HG03442 (cell line): Measurements from ENCODE around the gene SPOCK1.
"Not testable (repeated sequence)": the region's sequence is repeated elsewhere in the genome, so short reads cannot be mapped to it uniquely, and the experiment has no call there.

Source experiments
- ATAC-seq: cut with Tn5 transposase; IDR thresholded peaks from one replicate; pipeline ENCODE4 v1.9.1; 2021; ENCODE audit warnings: mild to moderate bottlenecking, moderate library complexity; ENCODE audit not compliant: unreplicated experiment

SPOCK1 gene

GRCh38 chr5:137498736-137499505 is at the start of gene SPOCK1:
Gene SPOCK1, minus strand, starts transcription at chr5:137499326.
- ATAC-seq: peak; percentile 90

- no peak for ATAC-seq
Measured at GRCh38 chr5:137545956-137546355, 46.8 kb upstream of the SPOCK1 start.

DNA sequence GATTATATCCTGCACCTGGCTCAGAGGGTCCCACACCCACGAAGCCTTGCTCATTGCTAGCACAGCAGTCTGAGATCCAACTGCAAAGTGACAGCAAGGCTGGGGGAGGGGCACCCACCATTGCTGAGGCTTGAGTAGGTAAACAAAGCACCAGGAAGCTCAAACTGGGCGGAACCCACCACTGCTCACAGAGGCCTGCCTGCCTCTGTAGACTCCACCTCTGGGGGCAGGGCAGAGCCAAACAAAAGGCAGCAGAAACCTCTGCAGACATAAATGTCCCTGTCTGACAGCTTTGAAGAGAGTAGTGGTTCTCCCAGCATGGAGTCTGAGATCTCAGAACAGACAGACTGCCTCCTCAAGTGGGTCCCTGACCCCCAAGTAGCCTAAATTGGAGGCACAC is 36.3 kb upstream of the SPOCK1 start:
- not testable (repeated sequence) for ATAC-seq

GRCh38 chr5:137533963-137534362 is 34.8 kb upstream of the SPOCK1 start:
- no peak for ATAC-seq

GRCh38 chr5:137531266-137531665 is 32.1 kb upstream of the SPOCK1 start:
- ATAC-seq: no peak

DNA sequence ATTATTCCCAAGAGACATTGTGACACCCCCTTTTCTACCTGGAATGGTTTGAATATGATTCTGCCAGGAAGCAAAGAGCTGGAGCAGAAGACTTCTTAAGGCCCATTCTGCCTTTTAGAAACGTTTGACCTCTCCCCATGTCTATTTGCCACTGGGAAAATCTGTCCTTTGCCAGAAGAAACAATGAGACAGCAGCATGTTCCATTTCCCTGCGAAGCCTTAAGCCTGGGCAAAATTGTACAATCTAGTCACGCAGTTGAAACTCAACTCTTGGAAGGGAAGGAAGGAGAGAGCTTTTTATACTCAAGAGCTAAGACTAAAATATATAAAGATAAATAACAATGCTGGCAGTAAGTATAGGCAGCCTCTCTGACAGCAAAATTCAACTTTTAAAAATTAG is 22.1 kb upstream of the SPOCK1 start:
- no peak for ATAC-seq

DNA sequence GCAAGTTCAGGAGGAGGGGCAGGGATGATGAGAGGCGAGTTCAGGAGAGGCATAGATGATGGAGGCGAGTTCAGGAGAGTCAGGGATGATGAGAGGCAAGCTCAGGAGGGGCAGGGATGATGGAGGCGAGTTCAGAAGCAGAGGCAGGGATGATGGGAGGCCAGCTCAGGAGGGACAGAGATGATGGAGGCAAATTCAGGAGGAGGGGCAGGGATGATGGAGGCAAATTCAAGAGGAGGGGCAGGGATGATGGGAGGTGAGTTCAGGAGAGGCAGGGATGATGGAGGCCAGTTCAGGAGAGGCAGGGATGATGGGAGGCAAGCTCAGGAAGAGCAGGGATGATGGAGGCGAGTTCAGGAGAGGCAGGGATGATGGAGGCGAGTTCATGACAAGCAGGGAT is 17.8 kb upstream of the SPOCK1 start:
- ATAC-seq: no peak

GRCh38 chr5:137516251-137516797 is 17.2 kb upstream of the SPOCK1 start:
- ATAC-seq: no peak

GRCh38 chr5:137515238-137515637 is 16.1 kb upstream of the SPOCK1 start:
- no peak for ATAC-seq

DNA sequence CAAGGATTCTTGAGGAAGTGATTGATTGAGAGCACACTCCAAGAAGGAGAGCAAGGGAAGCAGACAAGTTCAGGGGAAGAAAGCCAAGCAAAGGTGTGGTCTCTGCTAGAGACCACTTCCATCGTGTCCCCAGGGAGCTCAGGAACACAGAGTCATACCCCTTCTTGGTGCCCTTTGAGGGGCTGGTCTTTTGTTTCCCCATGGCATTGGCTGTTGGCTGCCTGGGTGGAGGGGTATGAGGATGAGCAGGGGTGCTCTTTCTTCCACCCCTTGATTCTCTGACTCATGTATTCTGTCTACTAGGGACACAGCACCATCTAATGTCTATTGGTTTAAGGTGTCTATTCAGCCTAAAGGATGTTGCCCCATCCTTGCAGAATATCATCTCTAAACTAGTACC is 11.5 kb upstream of the SPOCK1 start:
- ATAC-seq: no peak

DNA sequence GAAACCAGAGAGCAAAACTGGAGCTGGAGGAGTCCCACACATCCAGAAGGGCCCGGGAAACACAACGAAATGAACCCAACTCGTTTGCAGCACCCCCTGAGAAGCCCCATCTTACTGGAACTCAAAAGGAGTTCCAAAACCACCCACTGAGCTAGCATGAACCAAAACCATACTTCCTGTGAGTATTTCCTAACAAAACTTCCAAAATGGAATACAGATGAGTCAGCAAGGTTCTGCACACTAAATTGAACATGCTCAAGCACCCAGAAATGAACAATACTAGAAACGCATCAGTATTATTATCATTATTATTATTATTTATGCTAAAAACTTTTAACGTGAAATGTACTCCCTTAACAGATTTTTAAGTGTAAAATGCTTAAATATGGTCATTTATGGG is 8.0 kb upstream of the SPOCK1 start:
- no peak for ATAC-seq

DNA sequence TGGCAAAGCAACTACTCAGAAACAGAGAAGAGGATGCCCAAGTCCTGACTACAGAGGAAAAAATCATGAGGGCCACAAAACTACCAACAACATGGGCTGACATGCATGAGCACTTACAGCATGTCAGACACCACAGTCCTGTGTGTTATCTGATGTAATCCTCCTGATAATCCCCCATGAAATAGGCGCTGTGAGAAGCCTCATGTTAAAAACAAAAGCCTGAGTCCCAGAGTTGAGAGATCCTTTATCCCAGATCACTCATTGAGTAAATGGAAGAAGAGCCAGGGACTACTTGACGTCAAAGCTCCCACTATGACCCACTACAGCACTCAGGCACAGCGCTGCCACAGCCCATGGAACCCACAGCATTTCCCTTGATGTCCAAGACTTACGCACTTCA is 7.2 kb upstream of the SPOCK1 start:
- no peak for ATAC-seq

GRCh38 chr5:137504916-137505315 is 5.8 kb upstream of the SPOCK1 start:
- ATAC-seq: no peak

DNA sequence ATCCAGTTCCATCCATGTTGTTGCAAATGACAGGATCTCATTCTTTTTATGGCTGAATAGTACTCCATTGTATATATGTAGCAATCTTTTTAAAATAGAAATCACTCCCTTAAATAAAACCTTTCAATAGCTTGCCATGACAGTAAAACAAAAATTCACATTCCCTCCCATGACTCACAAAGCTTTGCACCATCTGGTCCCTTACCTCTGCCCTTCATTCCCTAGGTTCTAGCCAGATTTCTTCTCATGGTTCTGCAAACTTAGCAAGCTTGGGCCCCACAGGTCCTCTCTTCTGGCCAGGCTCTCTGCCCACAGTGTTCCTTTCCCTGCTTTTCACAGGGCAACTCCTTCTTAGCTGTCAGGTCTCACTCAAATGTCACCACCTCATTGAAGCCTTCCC is 4.3 kb upstream of the SPOCK1 start:
- no peak for ATAC-seq

- no peak for ATAC-seq
Measured at GRCh38 chr5:137502632-137503031, 3.5 kb upstream of the SPOCK1 start.

GRCh38 chr5:137501846-137502406 is 2.8 kb upstream of the SPOCK1 start:
- no peak for ATAC-seq

GRCh38 chr5:137501226-137501625 is 2.1 kb upstream of the SPOCK1 start:
- no peak for ATAC-seq

DNA sequence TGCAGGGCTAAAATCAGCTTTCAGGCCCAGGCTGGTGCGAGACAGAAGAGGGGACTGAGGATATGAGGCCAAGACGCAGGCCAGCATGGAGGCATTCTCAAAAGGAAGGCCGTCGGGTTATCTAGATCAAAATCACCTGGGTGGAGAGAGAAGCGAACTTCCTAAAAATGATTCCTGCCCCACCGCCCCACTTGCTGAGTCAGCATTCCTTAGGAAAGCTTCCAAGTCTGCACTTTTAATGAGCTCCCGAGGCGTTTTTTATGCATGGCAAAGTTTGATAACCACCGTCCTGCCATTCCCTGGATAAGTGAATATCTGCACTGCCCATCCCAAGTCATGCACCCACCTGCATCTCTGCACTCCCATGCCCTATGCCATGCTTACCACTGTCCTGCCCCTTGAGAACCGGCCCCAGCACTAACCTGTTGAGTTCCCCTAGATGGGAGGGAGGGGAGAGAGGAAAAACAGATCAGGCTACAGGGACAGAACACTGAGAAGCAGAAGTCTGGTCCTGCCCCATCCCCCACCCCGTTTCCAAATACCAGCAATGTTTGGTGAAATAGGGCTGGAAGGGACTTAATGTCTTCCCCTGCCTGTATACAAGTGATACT is 1.6 kb upstream of the SPOCK1 start:
- ATAC-seq: no peak

GRCh38 chr5:137499506-137499847 is 351 bp upstream of the SPOCK1 start:
- not testable (repeated sequence) for ATAC-seq

DNA sequence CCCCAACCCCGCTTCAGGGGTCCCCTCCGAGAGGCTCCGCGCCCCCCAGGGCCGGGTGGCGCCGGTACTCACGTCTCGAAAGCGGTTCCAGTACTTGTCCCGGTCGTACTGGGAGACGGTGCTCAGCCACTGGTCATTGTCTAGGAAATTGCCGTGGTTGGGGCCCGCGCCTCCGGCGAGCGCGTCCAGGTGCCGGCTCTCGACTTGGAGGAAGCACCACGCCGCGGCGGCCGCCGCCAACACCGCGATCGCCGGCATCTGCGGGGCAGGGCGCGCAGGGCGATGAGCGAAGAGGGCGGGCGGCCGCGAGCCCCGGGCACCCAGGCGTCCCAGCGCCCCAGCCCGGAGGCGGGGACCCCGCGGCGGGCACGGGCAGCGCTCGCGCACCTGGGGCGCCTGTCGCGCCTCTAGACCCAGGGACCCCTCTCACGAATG is 808 bp downstream of the SPOCK1 start:
- ATAC-seq: peak; percentile 10

GRCh38 chr5:137497396-137498290 is 1.5 kb downstream of the SPOCK1 start:
- ATAC-seq: no peak
